ENCODE measurements around the gene JSRP1.

GRCh38 chr19:2261438-2262172 lies 5.4 kb upstream of the JSRP1 start:
- TF ChIP-seq YY1 (IDR thresholded peaks at IDR 0.05; ENCODE audit: low read depth) (no peak), CTCF (IDR thresholded peaks at IDR 0.05) (peak; percentile 67), ELF1 (IDR thresholded peaks at IDR 0.05) (no peak), NFIC (IDR thresholded peaks at IDR 0.05; ENCODE audit: borderline replicate concordance) (no peak), POLR2AphosphoS5 (IDR thresholded peaks at IDR 0.05; ENCODE audit: low read depth, low read length) (no peak), TEAD4 (IDR thresholded peaks at IDR 0.05; ENCODE audit: borderline replicate concordance, insufficient read depth) (no peak), USF2 (IDR thresholded peaks at IDR 0.05; ENCODE audit: borderline replicate concordance, low read depth, low read length) (no peak), CHD2 (IDR thresholded peaks at IDR 0.05; ENCODE audit: low read length, partially characterized antibody) (no peak), REST (IDR thresholded peaks at IDR 0.05; ENCODE audit: low read depth, low read length) (no peak), ZBTB33 (IDR thresholded peaks at IDR 0.05; ENCODE audit: borderline replicate concordance, low read depth) (no peak), MAX (IDR thresholded peaks at IDR 0.05; ENCODE audit: low read depth) (no peak), GABPA (IDR thresholded peaks at IDR 0.05; ENCODE audit: low read depth) (no peak)
